Measurements from ENCODE around the gene ZNF169. TPM values are rescaled to one million over a fixed set of nuclear protein-coding genes. Genes with fewer than 3 reads are reported as not detected.

ZNF169 gene
- total and polyA plus RNA-seq, 2 of the 8 experiments (the other 6 are each of a cell fraction or from before 2014, with no cell fraction given): 7.0 to 9.0 TPM

- Histone ChIP-seq H3K14ac (ENCODE audit: insufficient read length) (no peak overlapping the region), H2BK12ac (ENCODE audit: low read depth, low read length) (no peak overlapping the region), H3K4me3 (ENCODE audit: extremely low read depth in 1 of 4, insufficient read depth in 2 of 4, low read depth in 3 of 4, low read length in 4 of 4) (no peak overlapping the region), H3K18ac (ENCODE audit: extremely low read depth, low read length) (no peak overlapping the region), H3K56ac (replicated peaks; ENCODE audit: insufficient read length, low read depth, low read length) (no peak overlapping the region), H3K4ac (replicated peaks; ENCODE audit: insufficient read length, low read depth, low read length) (no peak overlapping the region), H3K23me2 (ENCODE audit: low read depth, low read length) (no peaks in the 10 kb centered on the region), H3K4me1 (replicated peaks in 1 of 4; ENCODE audit: control insufficient read depth in 3 of 4, insufficient read depth in 4 of 4, low read length in 3 of 4) (0 out of 7 replicates have a peak, but pooled peaks cover 0 to 3% (median 0%) of the 10 kb centered on the region in 4 experiments), H3K9ac (replicated peaks in 1 of 4; ENCODE audit: extremely low read depth in 1 of 4, low read depth in 3 of 4, low read length in 3 of 4) (no peak overlapping the region), H2AFZ (ENCODE audit: low read length) (no peak overlapping the region), H3K9me3 (ENCODE audit: insufficient read depth in 2 of 2, low read depth in 1 of 2, low read length in 1 of 2) (no peaks in the 10 kb centered on the region), H3K79me1 (ENCODE audit: low read depth, low read length) (no peaks in the 10 kb centered on the region), H2AK5ac (ENCODE audit: low read depth, low read length) (no peak overlapping the region), H4K5ac (ENCODE audit: insufficient read length, low read depth, low read length) (no peak overlapping the region), H4K91ac (replicated peaks; ENCODE audit: insufficient read length, low read length) (no peak overlapping the region), H3K27me3 (replicated peaks in 1 of 4; ENCODE audit: control insufficient read depth in 3 of 4, extremely low read depth in 1 of 4, insufficient read depth in 3 of 4, low read length in 3 of 4) (no peaks in the 10 kb centered on the region), H2BK120ac (replicated peaks; ENCODE audit: low read depth, low read length) (no peak overlapping the region), H3K4me2 (ENCODE audit: insufficient read depth in 1 of 2, low read depth in 2 of 2, low read length in 2 of 2) (no peak overlapping the region), H3K36me3 (ENCODE audit: control insufficient read depth in 2 of 4, insufficient read depth in 4 of 4, low read length in 3 of 4) (peaks cover 0 to 15% (median 0%) of the 10 kb centered on the region in 4 experiments; a peak in 2 of 8 replicates), H4K20me1 (replicated peaks in 1 of 2; ENCODE audit: control insufficient read depth in 1 of 2, insufficient read depth in 2 of 2, low read length in 2 of 2) (no peaks in the 10 kb centered on the region), H4K8ac (ENCODE audit: extremely low read depth, insufficient read depth, low read length) (no peak overlapping the region), H3K23ac (ENCODE audit: insufficient read length) (no peak overlapping the region), H3K79me2 (ENCODE audit: control insufficient read depth in 1 of 2, insufficient read depth in 2 of 2, low read length in 2 of 2) (no peaks in the 10 kb centered on the region), H2BK15ac (ENCODE audit: low read length) (no peak overlapping the region), H2BK5ac (ENCODE audit: low read depth, low read length) (no peak overlapping the region), H3K27ac (ENCODE audit: low read depth, low read length) (no peak overlapping the region), H2BK20ac (ENCODE audit: low read length) (no peak overlapping the region)
- DNase-seq (ENCODE audit: low read depth in 1 of 2, low spot score in 2 of 2) (no peak), FAIRE-seq (no peak)
- POLR2A ChIA-PET (ENCODE audit: partially characterized antibody): no interaction called here
- CTCF ChIA-PET (ENCODE audit: partially characterized antibody): interaction anchor here (0.8 to 1.1 kb wide), 2 partner anchors 28 to 160 kb away, joined by 3 to 4 read pairs; no protein-coding TSS in a partner anchor
- TF ChIP-seq ASH2L (IDR thresholded peaks at IDR 0.05; ENCODE audit: low read length) (no peak), CHD1 (IDR thresholded peaks at IDR 0.05; ENCODE audit: low read depth, low read length) (no peak), KDM1A (IDR thresholded peaks at IDR 0.05; ENCODE audit: borderline replicate concordance, low read length) (no peak), CBX8 (IDR thresholded peaks at IDR 0.05; ENCODE audit: borderline replicate concordance, low read depth, low read length) (no peak), CEBPB (IDR thresholded peaks at IDR 0.05; ENCODE audit: low read depth, low read length) (no peak), NANOG (IDR thresholded peaks at IDR 0.05; ENCODE audit: insufficient read depth, low read depth, low read length, poor library complexity, severe bottlenecking) (no peak), RBBP5 (IDR thresholded peaks at IDR 0.05; ENCODE audit: borderline replicate concordance, low read depth, low read length) (no peak), SP1 (IDR thresholded peaks at IDR 0.05; ENCODE audit: low read depth, low read length) (no peak), CBX5 (IDR thresholded peaks at IDR 0.05; ENCODE audit: low read depth, low read length) (no peak), JUND (IDR thresholded peaks at IDR 0.05; ENCODE audit: low read length) (no peak), RFX5 (IDR thresholded peaks at IDR 0.05; ENCODE audit: borderline replicate concordance, low read depth, low read length) (no peak)
Observed at GRCh38 chr9:94281101-94281500, 22.0 kb downstream of the ZNF169 start.

Data from H1 (cell line).